Pulmonary artery endothelial cell (primary cell): ENCODE data around the gene TIPARP. TPM values are rescaled to one million over a fixed set of nuclear protein-coding genes. Genes with fewer than 3 reads are reported as not detected.
A peak's percentile ranks its signal among the peaks of the same experiment; 100 is the strongest.

Experiments used
- DNase-seq: peaks from one replicate; pipeline ENCODE4 v3.0.0-alpha.2; 2011; ENCODE audit warnings: low read depth, low spot score
- total RNA-seq: library from RNA; depleted of rRNA; stranded (reverse); fragments of >200 nt; gene quantifications from 2 replicates; pipeline ENCODE4 v1.2.3, GENCODE V29; 2014

Gene TIPARP
- 32.7 and 51.4 TPM in 2 replicates for total RNA-seq

- peak; percentile 93 for DNase-seq
Observed at GRCh38 chr3:156674046-156674910, at the start of gene TIPARP. Gene TIPARP, plus strand, starts transcription at chr3:156674590. Its CDS starts 3,108 bp downstream, at chr3:156677698.

- DNase-seq = no peak
Observed at GRCh38 chr3:156626104-156626503, 48.3 kb upstream of the TIPARP start.

GRCh38 chr3:156627946-156628569, 46.3 kb upstream of the TIPARP start:
- DNase-seq = no peak

DNA sequence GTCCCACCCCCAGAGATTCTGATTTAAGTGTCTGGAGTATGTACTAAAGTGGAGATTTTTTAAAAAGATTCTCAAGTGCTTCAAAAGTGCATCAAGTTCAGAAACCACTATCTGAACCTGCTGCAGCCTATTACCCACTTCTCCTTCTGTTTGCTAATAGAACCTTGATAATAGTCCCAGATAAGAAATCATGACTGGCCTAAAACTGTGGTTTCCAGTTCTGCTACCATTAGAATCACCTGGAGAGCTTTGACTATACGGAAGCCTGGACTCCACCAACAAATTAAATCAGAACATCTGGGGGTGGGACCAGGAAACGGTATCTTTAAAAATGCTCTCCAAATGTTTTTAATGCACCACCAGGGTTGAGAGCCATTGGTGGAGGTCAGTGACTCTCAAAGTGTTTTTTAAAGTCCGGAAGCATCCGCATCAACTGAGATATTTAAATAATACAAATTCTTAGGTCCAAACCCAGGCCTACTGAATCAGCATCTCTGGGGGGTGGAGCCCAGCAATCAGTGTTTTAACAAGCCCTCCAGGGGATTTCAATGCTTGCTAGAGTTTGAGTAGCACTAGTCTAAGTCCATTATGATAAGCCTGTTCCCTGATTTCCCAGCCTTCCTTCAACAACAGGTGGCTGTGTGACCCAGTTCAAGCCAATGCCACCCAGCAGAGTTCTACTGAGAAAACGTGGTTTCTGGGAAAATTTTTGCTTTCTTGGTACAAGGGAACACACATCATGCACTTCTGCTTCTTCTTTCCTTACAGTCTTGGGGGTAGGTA, 45.4 kb upstream of the TIPARP start:
- DNase-seq = no peak

DNA sequence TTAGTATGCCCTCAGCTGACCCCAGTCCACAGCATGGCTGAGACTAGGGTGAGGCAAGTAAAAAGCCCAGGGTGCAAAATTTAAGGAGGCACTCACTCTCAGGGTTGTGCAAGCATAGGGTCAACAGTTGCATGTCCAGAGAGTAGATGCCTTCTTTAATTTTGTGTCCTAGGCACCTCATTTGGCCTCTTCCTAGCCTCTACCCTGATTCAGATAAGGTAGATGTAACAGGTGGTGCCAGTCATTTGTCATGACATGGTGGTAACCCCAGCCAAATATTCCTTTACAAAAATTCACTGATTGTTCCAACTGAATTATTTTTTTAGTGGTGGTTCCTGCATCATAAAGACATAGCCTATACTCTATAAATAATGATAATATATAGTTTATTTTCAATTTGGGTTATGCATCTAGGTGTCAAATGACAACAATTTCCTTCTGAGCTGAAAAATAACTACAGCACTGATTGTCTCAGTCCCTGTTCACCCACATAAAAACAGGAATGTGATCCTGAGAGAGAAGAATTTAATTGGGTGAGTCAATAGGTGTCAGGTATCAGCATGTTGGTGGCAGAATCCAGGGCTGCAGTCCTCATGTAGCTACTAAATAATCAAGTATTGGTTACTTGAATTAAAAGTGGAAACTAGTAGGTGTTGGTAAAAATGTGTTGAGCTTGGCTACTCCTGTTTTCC, 44.2 kb upstream of the TIPARP start:
- DNase-seq = no peak

DNA sequence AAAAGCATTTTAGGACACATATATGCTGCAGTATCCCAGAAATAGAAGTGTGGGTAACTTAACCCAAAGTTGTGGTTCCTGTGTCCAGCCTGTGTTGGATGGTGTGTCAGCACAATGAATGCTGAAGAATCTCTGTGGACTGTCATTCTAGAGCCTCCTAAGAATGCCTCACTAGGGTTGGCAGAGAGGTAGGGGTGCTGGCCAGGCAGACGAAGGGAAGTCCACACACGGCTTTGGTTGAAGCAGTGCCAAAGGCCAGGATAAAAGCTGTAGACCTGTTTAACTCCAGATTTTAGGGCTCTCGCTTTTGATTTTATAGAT, 43.7 kb upstream of the TIPARP start:
- DNase-seq = no peak

DNA sequence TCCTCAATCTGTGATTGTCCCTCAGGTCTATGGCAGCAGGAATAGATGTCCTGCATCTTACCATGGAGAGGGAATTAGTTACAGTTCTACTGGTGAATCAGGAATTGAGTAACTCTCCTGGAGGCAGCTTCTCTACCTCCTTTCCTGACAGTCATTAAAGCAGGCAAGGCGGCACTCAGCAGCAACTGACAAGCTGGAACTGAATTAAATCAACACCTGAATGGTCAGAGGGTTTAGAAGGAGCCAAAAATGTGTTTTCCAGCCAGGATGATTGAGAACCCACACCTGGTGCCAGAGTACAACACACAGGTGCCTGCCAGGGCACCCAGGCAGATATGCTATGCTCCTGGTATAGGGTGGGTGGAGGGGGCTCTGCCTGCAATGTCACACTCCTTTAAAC, 43.1 kb upstream of the TIPARP start:
- no peak for DNase-seq

DNA sequence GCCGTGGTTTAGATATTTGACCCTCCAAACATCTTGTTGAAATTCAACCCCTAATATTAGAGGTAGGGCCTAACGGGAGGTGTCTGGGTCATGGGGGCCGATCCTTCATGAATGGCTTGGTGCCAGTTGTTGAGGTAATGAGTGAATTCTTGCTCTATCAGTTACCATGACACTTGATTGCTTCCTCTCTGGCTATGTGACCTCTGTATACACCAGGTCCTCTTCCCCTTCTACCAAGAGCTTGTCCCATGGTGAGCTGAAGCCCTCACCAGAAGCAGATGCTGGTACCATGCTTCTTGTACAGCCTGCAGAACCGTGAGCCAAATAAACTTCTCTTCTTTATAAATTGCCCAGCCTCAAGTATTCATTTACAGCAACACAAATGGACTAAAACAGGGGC, 41.8 kb upstream of the TIPARP start:
- no peak for DNase-seq

DNA sequence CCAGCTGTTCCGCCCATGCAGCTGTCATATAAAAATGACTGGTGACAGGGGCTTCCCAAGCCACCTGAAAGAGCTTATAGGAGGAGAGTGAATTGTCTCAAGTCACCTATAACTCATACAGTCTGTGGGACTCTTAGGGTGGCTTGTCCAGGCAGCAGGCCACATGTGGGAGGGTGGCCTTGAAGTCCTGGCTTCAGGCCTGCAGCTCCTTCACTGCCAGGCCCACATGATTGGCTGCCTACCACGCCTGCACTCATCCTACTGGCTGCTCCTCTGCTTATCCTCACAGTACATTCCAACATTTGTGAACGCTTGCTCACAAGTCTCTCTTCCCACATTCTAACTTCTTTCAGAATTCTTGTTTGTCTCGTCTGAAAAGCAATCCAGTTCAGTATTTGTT, 41.1 kb upstream of the TIPARP start:
- no peak for DNase-seq

DNA sequence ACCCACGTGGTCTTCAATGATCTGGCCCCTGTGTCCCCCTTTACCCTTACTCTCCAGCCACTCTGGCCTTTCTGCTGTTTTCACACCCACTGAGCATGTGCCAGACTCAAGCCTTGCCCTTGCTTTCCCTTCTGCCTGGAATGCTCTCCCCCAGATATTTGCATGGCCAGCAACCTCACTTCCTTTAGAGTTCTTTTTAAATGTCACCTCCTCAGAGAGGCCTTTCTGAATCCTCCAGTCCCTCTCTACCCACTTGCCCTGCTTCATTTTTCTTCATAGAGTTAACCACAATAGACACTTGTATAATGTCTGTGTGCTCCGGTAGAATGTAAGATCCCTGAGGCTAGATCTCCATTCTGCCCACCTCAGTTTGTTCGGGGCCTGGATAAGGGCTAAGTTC, 39.4 kb upstream of the TIPARP start:
- DNase-seq = no peak

- DNase-seq = no peak
Observed at GRCh38 chr3:156635973-156636372, 38.4 kb upstream of the TIPARP start.

DNA sequence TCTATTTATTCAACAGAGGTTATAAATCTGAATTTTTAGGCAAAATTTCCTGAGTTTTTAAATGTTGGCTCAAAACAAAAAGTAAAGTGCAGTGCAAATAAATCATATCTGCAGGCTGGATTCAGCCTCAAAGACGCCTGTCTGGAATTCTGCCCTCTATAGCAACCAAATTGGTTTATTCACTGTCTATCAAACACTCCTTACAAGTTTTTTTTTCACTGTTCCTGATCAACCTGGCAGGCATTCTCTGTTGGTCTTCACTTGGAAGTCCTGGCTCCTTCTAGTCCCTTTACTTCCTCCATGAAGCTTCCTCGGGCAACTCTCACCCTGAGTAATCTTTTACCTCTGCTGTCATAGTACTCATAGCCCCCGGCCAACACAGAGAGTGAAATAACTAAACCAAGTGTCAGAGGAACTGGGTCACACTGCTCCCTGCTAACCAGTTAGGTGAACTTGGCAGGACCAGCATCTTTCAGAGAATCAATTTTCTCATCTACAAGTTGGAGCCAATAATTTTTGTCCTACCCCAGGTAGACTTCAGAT, 36.8 kb upstream of the TIPARP start:
- DNase-seq = no peak

GRCh38 chr3:156638271-156638670, 36.1 kb upstream of the TIPARP start:
- no peak for DNase-seq

- DNase-seq = no peak
Observed at GRCh38 chr3:156639414-156640023, 34.9 kb upstream of the TIPARP start.

GRCh38 chr3:156641618-156641975, 32.8 kb upstream of the TIPARP start:
- DNase-seq = no peak

- DNase-seq = no peak
Observed at GRCh38 chr3:156642750-156643728, 31.4 kb upstream of the TIPARP start.

DNA sequence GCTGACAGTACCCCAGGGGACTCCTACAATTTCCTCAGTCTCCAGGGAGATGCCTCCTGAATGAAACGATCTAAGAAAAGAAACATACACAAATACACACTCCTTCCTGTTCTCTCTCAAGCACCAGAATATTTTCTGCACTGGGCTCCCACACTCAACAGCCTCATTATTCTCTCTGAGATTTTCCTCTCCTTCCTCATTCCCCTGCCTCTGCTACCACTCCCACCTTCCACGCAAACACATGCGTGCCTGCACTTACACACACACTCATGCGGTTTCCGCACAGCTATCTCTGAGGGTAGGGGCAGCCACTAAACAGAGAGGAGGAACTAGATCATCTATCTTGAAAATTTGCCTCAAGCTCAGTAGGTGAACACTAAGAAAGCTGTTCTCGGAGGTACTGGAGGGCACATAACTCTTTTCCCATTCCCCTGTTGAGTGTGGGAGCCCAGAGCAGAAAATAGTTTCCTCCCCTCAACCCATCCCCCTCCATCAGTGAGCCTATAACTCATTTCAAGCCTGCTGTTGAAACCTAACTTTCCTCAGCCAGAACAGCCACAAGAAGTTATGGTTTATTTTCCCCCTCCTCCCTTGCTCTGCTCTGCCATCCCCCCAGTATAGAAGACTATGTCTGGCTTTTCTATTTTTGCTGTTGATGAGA, 30.5 kb upstream of the TIPARP start:
- DNase-seq = no peak

DNA sequence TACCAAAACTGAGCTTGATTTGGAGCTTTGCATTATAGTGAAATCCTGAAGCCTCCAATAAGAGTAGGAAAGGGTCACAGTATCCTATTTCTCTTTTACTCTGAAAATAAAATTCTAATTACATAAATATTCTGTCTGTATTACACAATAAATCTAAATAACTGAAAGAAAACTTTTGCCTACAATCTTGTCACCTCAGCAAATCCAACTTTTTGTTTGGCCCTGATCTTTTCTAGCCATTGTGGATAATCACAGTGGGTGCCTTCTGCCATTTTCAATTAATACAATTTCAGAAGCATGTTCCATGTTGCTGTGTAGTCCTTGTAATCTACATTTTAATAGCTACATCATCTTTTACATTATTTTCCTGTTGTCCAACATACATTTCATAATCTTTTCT, 29.4 kb upstream of the TIPARP start:
- DNase-seq = no peak

DNA sequence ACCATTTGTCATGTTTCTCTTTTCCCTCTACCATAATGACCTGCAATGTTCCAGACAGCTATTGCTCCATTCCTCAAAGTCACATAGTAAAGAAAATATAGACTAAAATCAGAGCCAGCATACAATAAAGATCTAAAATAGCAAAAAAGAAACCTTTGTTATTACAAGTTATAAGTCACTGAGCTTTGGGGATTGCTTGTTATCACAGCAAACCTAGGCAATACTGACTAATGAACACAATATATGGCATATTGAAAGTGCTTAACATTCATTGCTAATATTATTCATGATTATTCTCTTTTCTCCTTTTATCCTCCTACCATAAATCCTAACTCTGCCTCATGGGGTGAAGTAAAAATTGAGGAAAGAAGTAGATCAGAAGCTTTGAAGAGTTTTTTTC, 27.4 kb upstream of the TIPARP start:
- DNase-seq = no peak
